HG03469 (cell line): ENCODE results near the gene RAB43.
"Not testable (repeated sequence)": the region's sequence is repeated elsewhere in the genome, so short reads cannot be mapped to it uniquely, and the experiment has no call there.

Experiments used
- ATAC-seq: cut with Tn5 transposase; IDR thresholded peaks from one replicate; pipeline ENCODE4 v1.9.1; 2021; ENCODE audit warnings: mild to moderate bottlenecking, moderate library complexity, moderate number of reproducible peaks; ENCODE audit not compliant: unreplicated experiment

Gene RAB43

DNA sequence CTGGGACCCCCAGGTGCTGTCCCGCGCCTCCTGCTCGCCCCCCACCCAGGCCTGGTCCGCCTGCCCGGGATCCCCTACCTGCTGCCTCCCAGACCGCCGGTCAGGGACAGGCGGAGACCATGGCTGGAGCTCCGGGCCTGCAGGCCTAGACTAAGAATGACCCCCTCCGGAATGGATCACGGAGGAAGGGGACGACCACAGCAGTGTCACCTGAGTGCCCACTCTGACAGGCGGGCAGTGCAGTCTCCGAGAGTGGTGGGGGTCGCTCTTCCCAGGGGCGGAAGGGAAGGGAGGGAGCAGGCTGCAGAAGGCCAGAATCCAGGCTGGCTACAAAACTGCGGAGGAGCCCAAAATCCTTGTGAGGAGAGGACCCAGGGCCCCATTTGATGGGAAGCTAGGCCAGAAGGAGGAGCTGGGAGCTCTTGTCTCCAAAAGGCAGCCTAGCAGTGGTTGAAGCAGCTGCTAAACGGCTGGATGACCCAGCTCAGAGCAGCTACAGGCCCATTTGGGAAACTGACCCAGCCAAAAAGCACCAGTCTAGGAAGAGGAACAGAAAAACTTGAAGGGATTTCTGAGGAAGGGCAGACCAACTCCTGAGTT lies 908 bp upstream of the RAB43 start:
- no peak for ATAC-seq

DNA sequence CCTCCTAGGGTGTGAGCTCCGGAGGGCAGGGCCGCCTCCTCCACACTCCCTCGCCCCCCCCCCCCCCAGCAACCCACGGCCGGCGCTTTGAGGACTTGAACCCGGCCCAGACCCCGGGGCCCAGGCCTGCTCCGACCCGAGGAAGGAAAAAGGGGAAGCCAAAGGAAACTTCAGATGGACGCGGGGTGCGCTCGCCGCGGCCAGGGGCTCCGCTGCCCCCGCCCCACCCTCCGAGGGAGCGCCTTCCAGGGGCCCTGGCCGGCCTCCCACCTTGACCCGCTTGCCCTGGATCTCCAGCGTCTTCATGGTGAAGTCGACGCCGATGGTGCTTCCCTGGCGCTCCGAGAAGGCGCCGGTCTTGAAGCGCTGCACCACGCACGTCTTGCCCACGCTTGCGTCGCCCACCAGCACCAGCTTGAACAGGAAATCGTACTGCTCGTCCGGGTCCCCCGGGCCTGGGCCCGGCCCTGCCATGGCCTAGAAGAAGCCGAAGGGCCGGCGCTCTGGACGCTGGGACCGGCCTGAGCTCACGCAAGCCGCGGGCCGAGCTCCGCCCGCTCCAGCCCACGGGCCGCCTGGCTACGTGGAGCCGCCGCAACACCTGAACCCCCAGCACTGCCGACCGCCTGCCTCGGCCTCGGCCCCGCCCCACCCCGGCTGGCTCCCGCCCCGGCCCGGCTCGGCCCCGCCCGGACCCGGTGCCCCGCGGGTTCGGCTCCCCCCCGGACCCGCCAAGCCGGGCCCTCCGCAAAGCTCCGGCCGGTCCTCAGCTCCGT lies 400 bp downstream of the RAB43 start:
- ATAC-seq, result no peak

DNA sequence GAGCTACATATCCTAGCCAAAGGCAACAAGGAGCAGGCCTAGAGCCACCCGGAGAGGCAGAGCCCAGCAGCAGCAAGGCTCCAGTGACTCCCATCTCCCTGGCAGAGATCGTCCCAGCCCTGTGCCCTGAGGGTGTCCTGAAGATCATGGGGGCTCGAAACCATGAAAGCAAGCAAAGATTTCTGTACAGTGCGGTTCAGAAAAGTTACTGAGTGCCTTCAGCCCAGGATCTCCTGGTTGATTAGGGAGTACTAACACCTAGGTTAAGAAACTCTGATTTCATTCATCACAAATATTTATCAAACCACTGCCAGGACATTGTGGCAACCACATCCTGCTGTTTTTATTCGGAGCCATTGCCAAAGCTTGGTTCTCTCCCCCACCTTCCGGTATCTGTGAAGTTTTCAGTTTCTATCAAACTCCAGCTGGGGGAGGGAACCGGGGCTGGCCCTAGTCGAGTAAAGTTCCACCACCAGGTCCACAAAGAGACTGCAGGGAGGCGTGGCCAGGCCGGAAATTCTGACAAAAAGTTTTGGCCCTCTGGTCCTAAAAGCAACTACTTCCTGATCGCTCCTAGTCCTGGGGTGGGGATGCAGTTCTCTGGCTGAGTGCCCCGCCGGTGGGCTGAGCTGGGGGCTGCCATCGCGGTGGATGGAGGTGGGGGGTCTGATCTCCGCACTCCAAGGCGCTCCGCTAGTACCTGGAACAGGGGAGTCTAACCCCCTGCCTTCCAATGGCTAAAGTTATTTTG lies 1.2 kb downstream of the RAB43 start:
- peak; percentile 44 for ATAC-seq

DNA sequence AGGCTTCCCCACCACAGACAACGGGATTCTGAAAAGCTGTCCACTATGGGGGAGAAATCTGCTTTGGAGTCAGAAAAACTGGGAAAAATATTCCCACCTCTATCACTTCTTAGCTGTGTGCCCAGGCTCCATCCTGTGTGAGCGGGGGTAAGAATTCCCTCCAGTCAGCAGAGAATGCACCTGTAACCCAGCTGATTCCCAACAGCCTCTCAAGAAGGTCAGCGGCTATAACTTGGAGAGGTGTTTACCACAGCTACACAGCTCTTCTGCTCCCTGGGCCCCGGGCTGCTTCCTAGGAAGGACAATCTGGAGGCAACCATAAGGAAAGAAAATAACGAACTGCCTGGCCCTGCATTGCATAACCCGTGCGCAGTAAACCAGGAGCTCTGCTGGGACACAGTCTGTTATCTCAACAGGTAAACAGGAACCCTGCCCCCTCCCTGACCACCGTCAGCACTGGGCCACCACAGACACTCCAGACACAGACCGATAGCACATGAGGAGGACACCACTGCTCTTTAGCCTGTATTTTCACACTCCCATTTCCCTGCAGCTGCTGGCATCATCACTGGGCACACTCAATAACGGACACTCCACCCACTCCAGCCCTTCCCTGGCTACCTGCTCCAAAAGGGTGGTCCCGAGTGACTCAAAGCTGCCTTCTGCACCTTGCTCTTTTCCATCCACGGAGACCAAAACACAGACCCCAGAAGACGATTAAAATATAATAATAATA lies 2.1 kb downstream of the RAB43 start:
- no peak for ATAC-seq

DNA sequence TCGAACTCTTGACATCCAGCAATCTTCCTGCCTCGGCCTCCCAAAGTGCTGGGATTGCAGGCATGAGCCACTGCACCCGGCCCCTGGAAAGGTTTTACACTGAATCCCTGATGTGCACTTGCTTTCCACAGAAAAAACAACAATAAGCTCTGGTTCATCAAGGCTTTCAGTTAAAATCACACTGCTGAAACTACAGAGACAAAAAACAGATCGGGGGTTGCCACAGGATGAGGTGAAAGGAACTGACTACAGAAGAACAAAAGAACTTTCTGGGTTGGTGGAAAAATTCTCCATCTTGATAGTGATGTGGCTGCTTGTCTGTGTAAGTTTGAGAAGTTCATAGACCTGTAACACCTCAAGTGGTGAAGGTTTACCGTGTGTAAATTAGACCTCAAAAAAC lies 2.9 kb downstream of the RAB43 start:
- ATAC-seq, result no peak

DNA sequence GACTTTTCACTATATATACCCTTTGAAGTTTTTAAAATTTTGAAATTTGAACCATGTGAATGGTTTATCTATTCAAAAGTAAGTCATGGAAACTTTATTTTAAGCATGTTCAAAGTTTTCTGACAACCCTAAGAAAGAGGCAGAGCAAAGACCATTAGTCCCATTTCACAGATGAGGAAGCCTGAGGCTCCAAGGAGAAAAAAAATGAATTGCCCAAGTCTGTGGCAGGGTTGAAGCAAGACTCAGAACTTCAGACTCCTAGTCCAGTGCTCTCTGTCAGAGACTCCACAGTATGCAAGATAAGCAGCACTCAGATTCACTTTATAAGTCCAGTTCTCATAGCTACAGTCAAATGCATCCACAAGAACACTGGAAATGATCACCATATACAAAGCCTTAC lies 4.5 kb downstream of the RAB43 start:
- no peak for ATAC-seq

DNA sequence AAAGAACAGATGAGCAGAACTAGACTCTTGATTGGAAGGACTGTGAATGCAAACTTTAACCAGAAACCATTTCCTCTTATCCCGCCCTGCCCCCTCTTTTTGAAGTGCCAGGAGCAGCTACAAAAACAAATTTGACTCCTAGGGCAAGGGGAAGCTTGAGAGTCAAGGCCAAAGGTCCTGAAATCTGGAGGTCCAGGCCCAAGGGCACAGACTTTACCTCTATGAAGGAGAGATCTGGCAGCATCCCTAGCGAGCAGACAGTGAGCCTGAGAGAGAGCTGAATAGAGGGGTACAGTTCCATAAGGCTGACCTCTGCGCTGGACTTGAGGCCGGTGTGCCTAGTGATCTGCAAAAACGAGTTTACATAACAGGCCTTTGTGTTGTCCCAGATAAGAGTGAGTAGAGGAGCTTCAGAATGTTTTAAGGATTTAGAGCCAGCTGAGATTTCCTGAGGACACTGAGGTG lies 5.1 kb downstream of the RAB43 start:
- no peak for ATAC-seq

DNA sequence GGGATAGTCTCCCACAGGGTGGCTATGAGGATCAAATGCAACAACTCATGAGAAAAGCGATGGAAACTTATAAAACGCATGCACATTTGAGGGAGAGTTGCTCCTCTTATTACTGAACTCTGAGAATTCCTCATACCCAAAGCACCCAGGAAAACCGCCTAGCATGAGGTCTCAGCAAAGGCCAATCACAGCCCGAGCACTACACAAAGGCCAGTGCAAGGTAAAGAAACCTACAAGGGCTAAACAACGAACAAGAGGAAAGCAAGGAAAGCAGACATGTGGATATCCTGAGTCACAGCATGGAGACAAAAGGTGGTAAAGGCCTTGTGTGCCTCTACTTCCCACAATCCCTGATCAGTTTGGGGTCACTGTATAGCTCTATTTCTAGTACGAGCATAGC lies 7.1 kb downstream of the RAB43 start:
- no peak for ATAC-seq

DNA sequence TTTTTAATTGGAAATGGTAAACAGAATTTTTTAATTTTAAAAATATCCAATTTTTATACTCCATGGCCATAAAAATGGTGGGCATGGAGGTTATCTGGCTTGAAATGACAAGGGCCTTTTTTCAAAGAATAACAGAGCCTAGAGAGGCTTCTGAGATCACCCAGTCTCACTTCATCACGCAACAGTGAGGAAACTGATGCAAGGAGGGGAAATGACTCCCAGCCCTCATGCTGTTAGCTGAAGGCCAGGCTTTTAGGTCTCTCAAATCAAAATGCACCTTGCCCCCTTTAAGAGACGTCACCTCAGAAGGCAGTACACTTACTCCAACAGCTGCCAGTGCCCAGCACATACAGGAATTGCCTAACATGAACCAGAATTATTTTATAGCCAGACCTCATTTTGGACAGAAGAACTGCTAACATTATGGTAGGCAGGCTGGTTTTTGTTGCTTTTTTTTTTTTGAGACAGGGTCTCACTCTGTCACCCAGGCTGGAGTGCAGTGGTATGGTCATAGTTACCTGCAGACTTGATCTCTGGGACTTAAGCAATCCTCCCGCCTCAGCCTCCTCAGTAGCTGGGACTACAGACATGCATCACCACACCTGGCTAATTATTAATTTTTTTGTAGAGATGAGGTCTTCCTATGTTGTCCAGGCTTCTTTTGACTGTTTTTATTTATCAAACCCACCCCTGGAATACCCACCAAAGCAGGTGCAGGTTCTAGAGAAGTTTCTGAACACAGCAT lies 9.1 kb downstream of the RAB43 start:
- no peak for ATAC-seq

DNA sequence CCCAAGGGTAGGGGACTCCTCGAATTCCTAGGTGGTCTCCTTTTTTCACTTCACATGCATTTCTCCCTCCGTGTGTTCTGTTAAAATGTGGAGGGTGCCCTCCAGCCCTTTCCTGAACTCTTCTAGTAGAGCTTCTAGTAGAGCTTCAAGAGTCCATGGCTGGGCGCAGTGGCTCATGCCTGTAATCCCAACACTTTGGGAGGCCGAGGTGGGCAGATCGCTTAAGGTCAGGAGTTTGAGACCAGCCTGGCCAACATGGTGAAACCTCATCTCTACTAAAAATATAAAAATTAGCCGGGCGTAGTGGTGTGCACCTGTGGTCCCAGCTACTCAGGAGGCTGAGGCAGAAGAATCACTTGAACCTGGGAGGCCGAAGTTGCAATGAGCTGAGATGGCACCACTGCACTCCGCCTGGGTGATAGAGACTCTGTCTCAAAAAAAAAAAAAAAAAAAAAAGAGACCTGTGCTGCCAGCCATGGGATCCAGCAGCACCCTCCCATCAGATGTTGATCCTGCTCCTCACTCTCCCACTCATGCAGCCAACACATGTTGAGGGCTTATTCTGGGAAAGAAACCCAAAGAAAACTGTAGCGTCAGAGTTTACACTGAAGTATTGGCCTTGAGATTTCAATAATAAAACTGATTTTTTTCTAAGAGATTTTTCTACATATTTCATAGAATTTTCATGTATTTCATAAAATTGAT lies 10.4 kb downstream of the RAB43 start:
- not testable (repeated sequence) for ATAC-seq

DNA sequence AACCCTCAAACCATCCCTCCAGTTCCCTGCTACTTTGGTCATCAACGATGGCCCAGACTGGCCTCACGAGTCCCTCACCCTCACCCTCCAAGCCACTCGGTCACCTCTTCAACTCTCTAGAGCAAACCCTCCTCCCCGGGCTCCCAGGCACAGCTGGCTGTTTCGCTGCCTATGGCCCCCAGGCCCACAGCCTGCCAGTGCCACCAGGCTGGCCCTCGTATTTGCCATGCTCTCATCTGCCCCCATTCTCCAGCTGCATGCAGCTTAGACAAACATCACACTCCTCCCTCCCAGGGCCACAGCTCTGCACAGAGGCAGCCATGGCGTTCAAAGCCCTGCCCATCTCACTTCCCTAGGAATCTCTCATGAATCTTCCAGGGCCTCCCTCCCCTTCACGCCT lies 13.8 kb downstream of the RAB43 start:
- ATAC-seq, result no peak

DNA sequence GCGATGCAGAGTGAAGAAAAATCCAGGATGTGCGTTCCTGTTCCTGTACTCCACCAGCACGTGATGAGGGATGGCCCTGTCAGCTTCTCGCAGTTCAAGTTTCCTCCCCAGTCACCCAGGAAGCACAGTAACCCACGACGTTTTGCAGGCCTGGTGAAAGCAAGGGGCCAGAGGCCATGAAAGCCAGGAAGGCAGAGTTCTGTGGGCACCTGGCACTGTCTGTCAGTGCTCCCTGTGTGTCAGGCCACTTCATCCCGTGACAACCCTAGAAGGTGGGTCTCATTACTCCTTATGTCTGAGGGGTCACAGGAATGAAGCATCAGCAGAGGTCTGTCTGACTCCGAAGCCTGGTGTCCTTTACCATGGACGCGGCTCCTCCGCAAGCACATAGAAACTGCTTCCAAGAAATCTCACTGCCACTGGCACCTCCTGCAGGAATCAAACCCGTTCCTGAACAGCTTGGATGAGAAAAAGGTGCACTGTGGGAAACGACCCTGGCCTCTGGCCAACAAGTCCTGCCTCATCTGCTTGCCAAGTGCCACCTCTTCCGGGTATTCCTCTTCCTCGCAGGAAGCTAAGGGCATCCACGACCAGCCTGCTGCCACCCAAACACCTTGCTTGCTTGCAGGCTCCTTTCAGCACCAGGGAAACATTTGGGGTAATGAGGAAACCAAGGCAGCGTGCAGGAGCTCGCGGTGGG lies 14.6 kb downstream of the RAB43 start:
- no peak for ATAC-seq

DNA sequence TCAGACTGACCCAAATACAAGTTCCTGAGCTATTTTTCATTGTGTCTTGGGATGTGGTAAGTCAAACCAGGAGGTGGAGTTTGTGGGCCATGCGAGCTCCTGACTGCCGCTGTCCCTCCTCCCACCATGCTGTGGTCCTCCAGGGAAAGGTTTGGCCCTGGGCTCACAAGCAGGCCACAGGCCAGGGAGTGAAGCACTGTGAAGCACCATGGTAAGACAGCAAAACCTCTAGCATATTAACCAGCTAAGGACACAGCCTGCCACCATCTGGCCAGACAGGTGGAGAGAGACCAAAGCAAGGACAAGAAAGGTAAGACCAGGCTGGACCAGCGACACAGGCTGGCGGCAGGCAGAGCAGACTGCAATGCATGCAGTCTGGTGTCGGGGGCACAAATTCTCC lies 15.3 kb downstream of the RAB43 start:
- ATAC-seq, result no peak

DNA sequence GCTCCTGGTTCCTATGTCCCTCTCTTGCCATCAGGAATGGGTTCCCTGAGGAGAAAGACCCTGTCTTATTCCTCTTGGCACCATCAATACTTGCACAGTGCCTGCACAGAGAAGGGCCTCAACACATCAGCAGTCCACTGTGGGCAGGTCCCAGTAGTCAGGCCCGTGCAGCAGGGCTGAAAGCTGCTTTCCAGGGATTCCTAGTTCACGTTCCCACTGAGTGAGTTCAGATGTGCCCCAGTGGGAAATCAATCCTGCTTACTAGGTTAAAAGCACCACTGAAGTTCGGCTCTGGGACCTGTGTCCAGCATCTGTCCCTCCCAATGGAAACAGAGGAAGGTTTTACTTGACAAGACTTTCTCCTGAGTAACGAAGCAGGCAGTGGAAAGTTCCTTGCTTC lies 15.7 kb downstream of the RAB43 start:
- ATAC-seq, result no peak

DNA sequence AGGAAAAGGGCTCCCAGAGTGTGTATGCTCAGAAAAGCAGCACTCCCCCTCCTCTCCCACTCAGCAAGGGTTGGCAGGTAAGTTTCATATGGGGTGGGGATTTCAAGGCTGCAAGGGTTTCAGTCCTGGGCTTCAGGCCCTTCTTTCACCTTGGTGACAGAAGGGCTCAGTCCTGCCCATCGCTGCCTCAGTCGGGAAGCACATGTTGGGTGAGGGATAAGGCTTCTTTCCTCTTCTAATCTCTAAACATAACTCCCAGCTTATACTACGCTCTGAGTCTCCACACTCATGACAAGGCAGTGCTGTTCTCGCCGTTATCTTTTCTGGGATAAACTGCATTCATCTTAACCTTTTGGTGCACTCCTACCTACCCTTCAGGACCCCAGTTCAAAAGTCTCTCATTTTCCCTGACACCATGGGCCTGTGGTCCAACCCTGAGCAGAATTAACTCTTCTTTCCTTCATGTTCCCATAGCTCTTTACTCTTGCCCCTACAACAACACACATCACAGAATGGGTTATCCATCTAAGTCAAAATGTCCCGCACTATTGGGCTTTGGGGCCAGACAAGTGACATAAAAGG lies 17.0 kb downstream of the RAB43 start:
- ATAC-seq, result no peak

DNA sequence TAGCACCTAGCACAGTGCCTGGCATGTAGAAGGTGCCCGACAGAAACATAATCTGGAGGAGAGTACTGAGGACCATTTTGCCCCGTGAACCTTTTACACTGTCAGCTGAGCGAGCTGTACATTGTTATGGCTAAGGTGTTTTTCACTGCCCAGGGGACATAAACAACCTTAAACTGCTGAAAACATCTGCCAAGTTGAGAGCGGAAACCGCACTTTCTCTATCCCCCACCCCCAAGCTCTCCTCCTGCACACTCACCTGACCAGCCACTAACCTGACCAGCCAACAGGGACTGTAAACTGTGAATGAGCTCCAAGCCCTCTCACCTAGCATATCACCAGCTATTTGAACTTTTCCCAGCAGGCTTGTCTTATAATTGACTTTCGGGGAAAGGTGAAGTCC lies 17.6 kb downstream of the RAB43 start:
- ATAC-seq, result no peak

DNA sequence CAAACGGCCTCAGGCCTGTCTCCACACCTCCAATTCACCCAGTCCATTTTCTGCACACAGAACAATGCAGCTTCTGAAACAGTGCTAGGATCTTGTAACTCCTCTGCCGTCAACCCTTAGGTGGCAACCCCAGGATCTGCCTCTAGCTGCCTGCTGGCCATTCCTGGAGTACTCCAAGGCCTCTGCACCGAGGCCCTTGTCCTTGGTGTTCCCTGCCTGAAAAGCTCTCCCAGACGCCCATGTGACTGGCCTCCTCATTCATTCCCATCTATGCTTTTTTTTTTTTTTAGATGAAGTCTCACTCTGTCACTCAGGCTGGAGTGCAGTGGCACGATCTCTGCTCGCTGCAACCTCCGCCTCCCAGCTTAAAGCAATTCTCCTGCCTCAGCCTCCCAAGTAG lies 18.3 kb downstream of the RAB43 start:
- ATAC-seq, result no peak

DNA sequence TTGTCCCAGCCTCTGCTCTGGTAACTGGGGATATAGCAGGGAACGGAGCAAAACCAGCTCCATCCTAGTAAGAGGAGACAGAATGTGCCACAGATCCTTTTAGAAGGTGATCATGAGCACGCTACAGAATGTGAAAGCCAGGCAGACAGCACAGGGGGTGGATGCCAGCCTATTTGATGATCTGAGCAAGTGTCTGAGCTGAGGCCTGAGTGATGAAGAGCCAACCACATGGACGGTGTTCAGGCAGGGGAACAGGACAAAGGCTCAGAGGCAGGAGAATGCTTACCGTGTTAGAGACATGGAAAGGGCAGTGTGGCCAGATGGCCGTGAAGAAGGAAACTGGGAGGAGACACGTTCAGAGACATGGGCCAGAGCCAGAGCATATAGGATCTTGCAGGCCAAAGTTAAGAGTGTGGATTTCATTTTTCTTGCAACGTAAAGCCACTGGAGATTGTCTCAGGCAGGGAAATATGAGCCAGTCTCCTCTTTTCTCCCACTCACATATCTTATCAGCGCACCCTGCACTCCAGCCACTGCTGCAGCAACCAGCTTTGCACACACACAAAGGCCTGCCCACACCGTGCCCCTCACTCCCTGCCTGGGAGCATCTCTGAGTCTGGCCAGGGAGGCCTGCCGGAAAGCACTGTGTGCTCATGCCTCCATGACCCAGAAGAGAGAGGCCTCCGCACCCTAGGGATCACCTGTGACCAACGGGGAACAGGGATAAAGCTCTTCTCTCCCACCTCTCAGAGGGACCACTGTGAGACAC lies 20.1 kb downstream of the RAB43 start:
- ATAC-seq, result no peak
